GM12878 (cell line): ENCODE measurements around the gene GLTP. TPM values are rescaled to one million over a fixed set of nuclear protein-coding genes. Genes with fewer than 3 reads are reported as not detected.

Source experiments
- ATAC-seq: fragments of 200-7000 bp; cut with Tn5 transposase; 3 replicates; pipeline ENCODE4 v1.9.1; 2020; ENCODE audit warnings: mild to moderate bottlenecking, moderate library complexity
- BruUV-seq: library from RNA; stranded (reverse); fragments of 400-500 nt; replicated peaks from 2 replicates; lab custom pipeline; 2021; lab: Mats Ljungman, UMichigan
- CTCF ChIA-PET: fragments of 300-600 bp; sonication (Branson Sonifier 250); formaldehyde crosslinking; extraction: SDS; loops from one replicate; lab custom pipeline; 2021; ENCODE audit warnings: inconsistent platforms; lab: Yijun Ruan, JAX
- POLR2A ChIA-PET: fragments of 350-600 bp; formaldehyde crosslinking; extraction: SDS; loops from one replicate; lab custom pipeline; 2021; ENCODE audit warnings: inconsistent platforms; lab: Charles Lee
- RAD21 ChIA-PET: fragments of 300-600 bp; sonication (Branson Sonifier 250); formaldehyde crosslinking; loops from one replicate; lab custom pipeline; 2023; ENCODE audit warnings: antibody characterized with exemption; ENCODE audit not compliant: unreplicated experiment; lab: Charles Lee
- SMC1A ChIA-PET: fragments of 300-600 bp; sonication (Branson Sonifier 250); formaldehyde crosslinking; loops from one replicate; lab custom pipeline; 2023; ENCODE audit not compliant: unreplicated experiment, uncharacterized antibody; lab: Charles Lee
- DNase-seq: peaks from one replicate; pipeline ENCODE4 v3.0.0-alpha.2; 2011; ENCODE audit warnings: low read depth, low spot score
- FAIRE-seq: peaks from 3 replicates; lab custom pipeline; 2011; peaks lifted over from hg19 to GRCh38; lab: Jason Lieb, UNC
- H2AFZ ChIP-seq: 2 replicates; pipeline ENCODE4 v1.6.0; 2011; ENCODE audit warnings: low read depth, low read length, control low read depth; ENCODE audit not compliant: control insufficient read depth
- H3K27ac ChIP-seq: 2 replicates; pipeline ENCODE4 v1.5.1; 2011; ENCODE audit warnings: control low read depth; ENCODE audit not compliant: control insufficient read depth, insufficient read depth
- H3K27me3 ChIP-seq, 2 experiments: replicated peaks in 1 of 2; 2 replicates each; pipeline versions ENCODE4 v1.6.0 to v1.6.1; 2011; ENCODE audit warnings: low read length in 1 of 2; ENCODE audit not compliant: control insufficient read depth in 2 of 2, insufficient read depth in 2 of 2
- H3K36me3 ChIP-seq, 2 experiments: 2 replicates each; pipeline ENCODE4 v1.5.1; 2011; ENCODE audit warnings: low read length in 1 of 2; ENCODE audit not compliant: control insufficient read depth in 2 of 2, insufficient read depth in 2 of 2
- H3K4me1 ChIP-seq: 2 replicates; pipeline ENCODE4 v1.6.1; 2011; ENCODE audit warnings: mild to moderate bottlenecking, low read length, moderate library complexity, mixed read lengths; ENCODE audit not compliant: control insufficient read depth, insufficient read depth
- H3K4me2 ChIP-seq: 2 replicates; pipeline ENCODE4 v1.6.0; 2011; ENCODE audit warnings: control low read depth; ENCODE audit not compliant: control insufficient read depth, insufficient read depth
- H3K4me3 ChIP-seq: fragments of 200-600 bp; sonication (generic); 2 replicates; pipeline ENCODE4 v1.5.1; 2016
- H3K79me2 ChIP-seq: 2 replicates; pipeline ENCODE4 v1.6.0; 2011; ENCODE audit warnings: low read length; ENCODE audit not compliant: control insufficient read depth, insufficient read depth
- H3K9ac ChIP-seq: 2 replicates; pipeline ENCODE4 v1.8.0; 2011; ENCODE audit warnings: low read length, control low read depth, mixed read lengths; ENCODE audit not compliant: control insufficient read depth, insufficient read depth
- H3K9me3 ChIP-seq: replicated peaks from 3 replicates; pipeline ENCODE4 v1.5.1; 2011; ENCODE audit warnings: mild to moderate bottlenecking, low read length; ENCODE audit not compliant: control insufficient read depth, insufficient read depth
- H4K20me1 ChIP-seq: 2 replicates; pipeline ENCODE4 v1.6.0; 2011; ENCODE audit not compliant: control insufficient read depth, insufficient read depth
- ATF2 ChIP-seq: IDR thresholded peaks from 2 replicates; pipeline ENCODE4 v1.6.1; 2012; ENCODE audit warnings: low read length, inconsistent platforms
- BCL3 ChIP-seq: IDR thresholded peaks from 2 replicates; pipeline ENCODE4 v1.6.1; 2011; ENCODE audit warnings: borderline replicate concordance, low read depth, mild to moderate bottlenecking, moderate library complexity, low read length; ENCODE audit not compliant: insufficient read depth, poor library complexity, severe bottlenecking
- BCLAF1 ChIP-seq: fragments of 450-650 bp; IDR thresholded peaks from 2 replicates; pipeline ENCODE4 v1.6.1; 2017; ENCODE audit warnings: antibody characterized with exemption, mild to moderate bottlenecking, moderate library complexity
- GATAD2B ChIP-seq: fragments of 450-650 bp; conservative IDR thresholded peaks from 2 replicates; pipeline ENCODE4 v1.6.1; 2017; ENCODE audit warnings: low read depth, mild to moderate bottlenecking, moderate library complexity
- MTA3 ChIP-seq: IDR thresholded peaks from 2 replicates; pipeline ENCODE4 v1.6.1; 2012; ENCODE audit warnings: low read length, inconsistent platforms, borderline replicate concordance
- TCF7 ChIP-seq: IDR thresholded peaks from 2 replicates; pipeline ENCODE4 v1.6.1; 2014; ENCODE audit warnings: antibody characterized with exemption, borderline replicate concordance
- WGBS: methylation state at CpG from one replicate; pipeline ENCODE4 v1.1.6; 2016; ENCODE audit warnings: low lambda C conversion rate; ENCODE audit not compliant: insufficient replicate concordance, insufficient coverage; ENCODE audit errors: missing lambda C conversion rate; 5-methylcytosine and 5-hydroxymethylcytosine counted together
- in situ Hi-C: fragments of 300-500 bp; cut with MboI; formaldehyde crosslinking; loops from 9 replicates; pipeline ENCODE4 v1.14.3; 2018; ENCODE audit warnings: mixed read lengths
- intact Hi-C: fragments of 100-400 bp; cut with micrococcal nuclease; formaldehyde crosslinking; loops from one replicate; pipeline ENCODE4 v1.14.2; 2022; ENCODE audit not compliant: unreplicated experiment
- polyA plus RNA-seq, 11 experiments: library from polyadenylated mRNA; depleted of rRNA in 4 of 11; unstranded in 6 of 11; stranded (reverse) in 5 of 11; fragments of >200 nt; fragmentation: Nextera tagmentation in 4 of 11; fragmentation: Illumina TruSeq in 1 of 11; extraction: Ambion mirVana in 4 of 11; extraction: Trizol in 1 of 11; gene quantifications; 1 replicate in 1 of 11; 2 replicates in 10 of 11; pipeline versions ENCODE4 v1.2.1 to v1.2.3, GENCODE V29; 2011 to 2016; ENCODE audit warnings: inconsistent platforms in 2 of 11, missing spikeins in 2 of 11, low read depth in 1 of 11
- total RNA-seq, 4 experiments: library from RNA; depleted of rRNA in 3 of 4; stranded (reverse); fragments of >200 nt in 3 of 4; fragmentation: Illumina TruSeq in 1 of 4; extraction: Trizol in 1 of 4; gene quantifications; 2 replicates each; pipeline versions ENCODE4 v1.2.1 to v1.2.3, GENCODE V29; 2013 to 2021

The GLTP gene
- total and polyA plus RNA-seq, 10 of the 15 experiments (the other 5 are each of a cell fraction or from before 2014, with no cell fraction given) = 16.8 to 44.0 (median 25.3) TPM

- H3K4me2 ChIP-seq = no peak overlapping the region
- no peak for TF ChIP-seq GATAD2B
- no peak for TF ChIP-seq BCLAF1
- TF ChIP-seq MTA3 = no peak
- no peak for TF ChIP-seq ATF2
- no peak for TF ChIP-seq BCL3
- TF ChIP-seq TCF7 = no peak
- no peaks in the 10 kb centered on the region for H4K20me1 ChIP-seq
- H3K79me2 ChIP-seq = no peaks in the 10 kb centered on the region
- BruUV-seq = no TSS peak
- intact Hi-C loops = no loop called here
- ATAC-seq (no peak), FAIRE-seq (no peak), DNase-seq (no peak)
- H3K27me3 ChIP-seq = peaks cover 0 to 2% of the 10 kb centered on the region in 2 experiments; a peak in 1 of 4 replicates
- in situ Hi-C loops = no loop called here
- ChIA-PET SMC1A (no interaction called here), POLR2A (no interaction called here), RAD21 (interaction anchor here (0.9 kb wide), 1 partner anchor 25 kb away, joined by 3 read pairs; no protein-coding TSS in a partner anchor), CTCF (no interaction called here)
- no peaks in the 10 kb centered on the region for H3K4me1 ChIP-seq
- H3K9me3 ChIP-seq = no peaks in the 10 kb centered on the region
- H3K27ac ChIP-seq = no peak overlapping the region
- H3K4me3 ChIP-seq = no peak overlapping the region
- H3K36me3 ChIP-seq = no peaks in the 10 kb centered on the region
- no peak overlapping the region for H3K9ac ChIP-seq
- 54% methylated on average over 16 of the region's 16 CpGs for WGBS
- H2AFZ ChIP-seq = no peak overlapping the region
These were observed 59.4 kb downstream of the GLTP start for GRCh38 chr12:109820816-109821381.
